ENCODE data around the gene MYOD1. TPM values are rescaled to one million over a fixed set of nuclear protein-coding genes. Genes with fewer than 3 reads are reported as not detected.

Gene MYOD1
- total RNA-seq, 4 donors from 2014 or later = not detected

DNA sequence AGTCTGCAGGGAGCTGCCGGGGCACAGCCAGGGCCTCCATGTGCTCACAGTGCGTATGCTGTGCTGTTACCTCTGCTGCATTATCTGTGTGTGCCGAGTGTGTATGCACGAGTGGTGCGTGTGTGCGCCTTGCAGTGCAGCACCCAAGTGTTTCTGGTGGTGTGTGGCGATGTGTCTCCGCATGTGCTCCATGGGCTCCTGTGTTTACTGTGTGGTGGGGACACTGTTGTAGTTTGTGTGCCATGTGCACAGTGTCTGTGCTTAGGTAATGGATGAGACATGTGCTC lies 46.6 kb downstream of the MYOD1 start:
- ATAC-seq (ENCODE audit: low FRiP score) = no peak
- DNase-seq (ENCODE audit: low spot score) = no peak
- TF ChIP-seq, protein P1, sequence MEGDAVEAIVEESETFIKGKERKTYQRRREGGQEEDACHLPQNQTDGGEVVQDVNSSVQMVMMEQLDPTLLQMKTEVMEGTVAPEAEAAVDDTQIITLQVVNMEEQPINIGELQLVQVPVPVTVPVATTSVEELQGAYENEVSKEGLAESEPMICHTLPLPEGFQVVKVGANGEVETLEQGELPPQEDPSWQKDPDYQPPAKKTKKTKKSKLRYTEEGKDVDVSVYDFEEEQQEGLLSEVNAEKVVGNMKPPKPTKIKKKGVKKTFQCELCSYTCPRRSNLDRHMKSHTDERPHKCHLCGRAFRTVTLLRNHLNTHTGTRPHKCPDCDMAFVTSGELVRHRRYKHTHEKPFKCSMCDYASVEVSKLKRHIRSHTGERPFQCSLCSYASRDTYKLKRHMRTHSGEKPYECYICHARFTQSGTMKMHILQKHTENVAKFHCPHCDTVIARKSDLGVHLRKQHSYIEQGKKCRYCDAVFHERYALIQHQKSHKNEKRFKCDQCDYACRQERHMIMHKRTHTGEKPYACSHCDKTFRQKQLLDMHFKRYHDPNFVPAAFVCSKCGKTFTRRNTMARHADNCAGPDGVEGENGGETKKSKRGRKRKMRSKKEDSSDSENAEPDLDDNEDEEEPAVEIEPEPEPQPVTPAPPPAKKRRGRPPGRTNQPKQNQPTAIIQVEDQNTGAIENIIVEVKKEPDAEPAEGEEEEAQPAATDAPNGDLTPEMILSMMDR (IDR thresholded peaks at IDR 0.05) = no peak

GRCh38 chr11:17766590-17766989 lies 47.2 kb downstream of the MYOD1 start:
- TF ChIP-seq, protein P1 (IDR thresholded peaks at IDR 0.05) = no peak
- no peak for DNase-seq (ENCODE audit: low spot score)
- no peak for ATAC-seq (ENCODE audit: low FRiP score)

- DNase-seq (ENCODE audit: low spot score) (no peak), ATAC-seq (ENCODE audit: low FRiP score) (no peak)
- TF ChIP-seq, protein P1 (IDR thresholded peaks at IDR 0.05) = no peak
Observed at GRCh38 chr11:17767301-17767885, 48.0 kb downstream of the MYOD1 start.

GRCh38 chr11:17767914-17768313 lies 48.5 kb downstream of the MYOD1 start:
- ATAC-seq (ENCODE audit: low FRiP score) = no peak
- TF ChIP-seq, protein P1 (IDR thresholded peaks at IDR 0.05) = no peak
- DNase-seq (ENCODE audit: low spot score) = no peak

- TF ChIP-seq, protein P1 (IDR thresholded peaks at IDR 0.05) = no peak
- no peak for ATAC-seq (ENCODE audit: low FRiP score)
- no peak for DNase-seq (ENCODE audit: low spot score)
Observed at GRCh38 chr11:17768547-17768946, 49.2 kb downstream of the MYOD1 start.

DNA sequence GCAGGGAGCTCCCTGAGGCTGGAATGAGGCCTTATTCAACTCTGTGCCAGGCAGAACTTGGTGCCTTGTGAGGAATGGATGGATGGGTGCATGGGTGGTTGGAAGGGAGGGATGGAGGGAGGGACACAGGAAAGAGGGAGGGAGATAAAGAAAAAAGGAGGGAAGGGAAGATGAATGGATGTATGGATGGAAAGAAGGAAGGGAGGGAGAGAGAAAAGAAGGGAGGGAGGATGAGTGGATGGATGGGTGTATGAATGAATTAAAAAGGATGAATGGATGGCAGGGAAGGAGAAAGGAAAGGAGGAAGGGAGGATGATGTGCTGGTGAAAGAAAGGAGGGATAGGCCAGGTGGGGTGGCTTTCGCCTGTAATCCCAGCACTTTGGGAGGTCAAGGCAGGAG lies 49.8 kb downstream of the MYOD1 start:
- TF ChIP-seq, protein P1 (IDR thresholded peaks at IDR 0.05) = no peak
- DNase-seq (ENCODE audit: low spot score) (no peak), ATAC-seq (ENCODE audit: low FRiP score) (no peak)

DNA sequence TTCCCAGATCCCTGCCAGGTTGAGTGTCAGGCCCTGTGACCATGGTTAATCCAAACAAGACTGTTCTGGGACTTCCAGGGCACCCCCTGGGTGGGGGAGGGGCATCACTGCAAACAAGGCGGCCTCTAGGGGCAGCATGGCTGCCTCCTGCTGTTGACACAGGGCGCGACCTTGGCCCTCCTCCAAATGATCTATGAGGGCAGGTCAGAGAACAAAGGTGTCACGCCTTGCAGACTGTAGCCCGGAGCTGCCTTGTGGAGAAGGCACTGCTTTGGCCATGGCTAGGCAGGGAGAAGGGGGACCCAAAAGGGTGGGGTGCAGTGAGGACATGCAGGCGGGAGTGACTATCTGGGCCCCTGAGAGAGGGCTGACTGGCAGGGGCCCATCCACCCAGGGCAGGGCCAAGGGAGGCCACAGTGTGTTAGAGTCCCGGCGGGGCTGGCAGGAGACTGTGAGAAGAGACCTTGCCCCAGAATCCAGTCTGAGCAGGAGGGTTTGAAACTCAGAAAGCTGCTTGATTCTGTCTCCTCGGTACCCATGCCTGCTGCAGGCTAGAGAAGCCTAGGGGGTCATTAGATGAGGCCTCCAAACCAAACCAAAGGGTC lies 50.8 kb downstream of the MYOD1 start:
- DNase-seq (ENCODE audit: low spot score) (no peak), ATAC-seq (ENCODE audit: low FRiP score) (no peak)
- TF ChIP-seq, protein P1 (IDR thresholded peaks at IDR 0.05) = no peak
